ENCODE results near the gene TTN.

- TF ChIP-seq CTCF (IDR thresholded peaks at IDR 0.05) = no peak
- no peak for TF ChIP-seq POLR2AphosphoS5 (IDR thresholded peaks at IDR 0.05; ENCODE audit: insufficient read depth in 1 of 2, low read depth in 1 of 2)
Observed at GRCh38 chr2:178844701-178845100, 37.5 kb upstream of the TTN start.

Measured in vagina (tissue), 2 donors.